GM12891 (cell line): ENCODE measurements around the gene PAEP.

Experiments
- PAX5 ChIP-seq: IDR thresholded peaks from 2 replicates; pipeline ENCODE4 v1.6.1; 2011; ENCODE audit warnings: low read length, moderate library complexity, mild to moderate bottlenecking; ENCODE audit not compliant: insufficient read depth, severe bottlenecking
- POLR2A ChIP-seq: IDR thresholded peaks from 2 replicates; pipeline ENCODE4 v1.6.1; 2011; ENCODE audit warnings: low read depth, low read length, control low read depth
- POLR2AphosphoS5 ChIP-seq: IDR thresholded peaks from 2 replicates; pipeline ENCODE4 v1.6.1; 2011; ENCODE audit warnings: low read depth, low read length, control low read depth
- POU2F2 ChIP-seq: IDR thresholded peaks from 2 replicates; pipeline ENCODE4 v1.6.1; 2011; ENCODE audit warnings: low read depth, mild to moderate bottlenecking, control low read depth, low read length, moderate library complexity

DNA sequence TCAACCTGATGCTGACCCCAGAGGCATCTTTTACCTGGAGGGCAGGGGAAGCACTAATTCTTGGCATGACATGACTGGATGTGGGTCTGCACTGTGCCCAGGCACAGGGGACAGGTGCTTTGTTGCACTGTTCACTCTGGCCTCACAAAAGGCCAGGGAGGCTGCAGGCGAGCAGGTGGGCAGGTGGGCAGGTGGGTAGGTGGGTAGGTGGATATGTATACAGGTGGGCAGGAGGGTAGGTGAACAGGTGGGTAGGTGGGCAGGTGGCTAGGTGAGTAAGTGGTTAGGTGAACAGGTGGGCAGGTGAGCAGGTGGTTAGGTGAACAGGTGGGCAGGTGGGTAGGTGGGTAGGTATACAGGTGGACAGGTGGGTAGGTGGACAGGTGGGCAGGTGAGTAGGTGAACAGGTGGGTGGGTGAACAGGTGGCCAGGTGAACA, 1.5 kb downstream of the PAEP start:
- TF ChIP-seq POLR2A (no peak), POU2F2 (no peak), POLR2AphosphoS5 (no peak), PAX5 (no peak)
